LNCAP (cell line): ENCODE results near the gene PDE11A.

ENCODE experiments used
- TF ChIP-seq, protein P1 (sequence below): fragments of 450-650 bp; IDR thresholded peaks from 2 replicates; pipeline ENCODE4 v1.5.1; 2017; ENCODE audit warnings: mild to moderate bottlenecking

The PDE11A gene

DNA sequence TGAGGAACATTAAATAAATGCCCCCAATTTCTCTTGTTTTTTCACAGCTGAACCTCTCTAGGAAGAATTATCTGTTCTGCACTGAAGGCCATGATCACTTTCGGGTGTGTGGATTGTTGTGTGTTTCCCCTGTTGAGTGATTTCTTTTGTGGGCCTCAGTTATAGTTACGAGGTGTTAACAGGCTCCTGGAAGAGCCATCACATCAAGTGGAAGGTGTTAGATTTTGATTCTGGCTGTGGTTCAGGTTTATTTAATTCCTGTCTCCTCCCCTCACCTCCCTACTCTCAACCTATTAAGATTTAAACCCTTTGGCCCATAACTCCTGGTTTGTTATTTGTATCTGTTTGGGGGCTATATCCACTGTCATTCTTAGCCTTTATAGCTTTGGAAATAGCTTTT is 497.2 kb downstream of the PDE11A start:
- TF ChIP-seq, protein P1, sequence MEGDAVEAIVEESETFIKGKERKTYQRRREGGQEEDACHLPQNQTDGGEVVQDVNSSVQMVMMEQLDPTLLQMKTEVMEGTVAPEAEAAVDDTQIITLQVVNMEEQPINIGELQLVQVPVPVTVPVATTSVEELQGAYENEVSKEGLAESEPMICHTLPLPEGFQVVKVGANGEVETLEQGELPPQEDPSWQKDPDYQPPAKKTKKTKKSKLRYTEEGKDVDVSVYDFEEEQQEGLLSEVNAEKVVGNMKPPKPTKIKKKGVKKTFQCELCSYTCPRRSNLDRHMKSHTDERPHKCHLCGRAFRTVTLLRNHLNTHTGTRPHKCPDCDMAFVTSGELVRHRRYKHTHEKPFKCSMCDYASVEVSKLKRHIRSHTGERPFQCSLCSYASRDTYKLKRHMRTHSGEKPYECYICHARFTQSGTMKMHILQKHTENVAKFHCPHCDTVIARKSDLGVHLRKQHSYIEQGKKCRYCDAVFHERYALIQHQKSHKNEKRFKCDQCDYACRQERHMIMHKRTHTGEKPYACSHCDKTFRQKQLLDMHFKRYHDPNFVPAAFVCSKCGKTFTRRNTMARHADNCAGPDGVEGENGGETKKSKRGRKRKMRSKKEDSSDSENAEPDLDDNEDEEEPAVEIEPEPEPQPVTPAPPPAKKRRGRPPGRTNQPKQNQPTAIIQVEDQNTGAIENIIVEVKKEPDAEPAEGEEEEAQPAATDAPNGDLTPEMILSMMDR, result no peak

GRCh38 chr2:177574356-177574755 is 498.2 kb downstream of the PDE11A start:
- TF ChIP-seq, protein P1, result no peak
